ENCODE measurements around the gene ELMO1.
A peak's percentile ranks its signal among the peaks of the same experiment; 100 is the strongest.

Gene ELMO1

GRCh38 chr7:37116093-37116701 lies 332.5 kb downstream of the ELMO1 start:
- H2AFZ ChIP-seq (ENCODE audit: insufficient read depth, low read length, poor library complexity): no peak overlapping the region
- no peak overlapping the region for H2BK120ac ChIP-seq (ENCODE audit: insufficient read depth, low read length, poor library complexity)
- H3K4ac ChIP-seq (ENCODE audit: low read depth, low read length): no peak overlapping the region
- H4K91ac ChIP-seq (ENCODE audit: low read depth, low read length): no peak overlapping the region
- no peak overlapping the region for H3K14ac ChIP-seq (ENCODE audit: low read length)
- no peaks in the 10 kb centered on the region for H3K27me3 ChIP-seq (ENCODE audit: insufficient read depth, low read length)
- no peak for DNase-seq
- H3K79me2 ChIP-seq (ENCODE audit: control insufficient read depth, insufficient read depth, low read length, poor library complexity): no peaks in the 10 kb centered on the region
- no peak overlapping the region for H2AK5ac ChIP-seq (ENCODE audit: low read length)
- H3K79me1 ChIP-seq (ENCODE audit: low read length): no peaks in the 10 kb centered on the region
- H3K9ac ChIP-seq (ENCODE audit: low read length): no peak overlapping the region
- peaks cover 2% of the 10 kb centered on the region for H3K9me3 ChIP-seq (ENCODE audit: insufficient read depth, low read depth, low read length)
- H3K4me2 ChIP-seq (ENCODE audit: low read length): no peak overlapping the region
- peaks cover 0 to under 1% of the 10 kb centered on the region in 2 experiments for H3K4me1 ChIP-seq (ENCODE audit: control insufficient read depth in 1 of 2, insufficient read depth in 2 of 2, low read length in 2 of 2)
- no peak overlapping the region for H3K27ac ChIP-seq (ENCODE audit: low read depth, low read length)
- no peaks in the 10 kb centered on the region for H3K36me3 ChIP-seq (ENCODE audit: control insufficient read depth in 1 of 2, insufficient read depth in 2 of 2, low read length in 2 of 2)
- no peak overlapping the region for H4K8ac ChIP-seq (ENCODE audit: low read depth, low read length)
- H3K4me3 ChIP-seq (ENCODE audit: low read depth, low read length): no peak overlapping the region
- no peak overlapping the region for H3K23ac ChIP-seq (ENCODE audit: low read length)
- H4K12ac ChIP-seq (ENCODE audit: low read depth, low read length): no peak overlapping the region
- H2BK12ac ChIP-seq (ENCODE audit: low read length): no peak overlapping the region
- no CpG with 5 or more reads among the region's 1 CpG for WGBS (ENCODE audit: extremely low coverage, insufficient coverage, insufficient read length)
- H3K18ac ChIP-seq (ENCODE audit: low read length): no peak overlapping the region
- H2BK5ac ChIP-seq (ENCODE audit: low read depth, low read length, poor library complexity): no peak overlapping the region

- no peak overlapping the region for H3K27ac ChIP-seq (ENCODE audit: low read depth, low read length)
- H2BK5ac ChIP-seq (ENCODE audit: low read depth, low read length, poor library complexity): no peak overlapping the region
- no peak overlapping the region for H4K91ac ChIP-seq (ENCODE audit: low read depth, low read length)
- H3K18ac ChIP-seq (ENCODE audit: low read length): no peak overlapping the region
- no peak overlapping the region for H3K4me2 ChIP-seq (ENCODE audit: low read length)
- H2BK120ac ChIP-seq (ENCODE audit: insufficient read depth, low read length, poor library complexity): no peak overlapping the region
- no peak overlapping the region for H3K14ac ChIP-seq (ENCODE audit: low read length)
- no peak overlapping the region for H2AK5ac ChIP-seq (ENCODE audit: low read length)
- H4K12ac ChIP-seq (ENCODE audit: low read depth, low read length): no peak overlapping the region
- no peaks in the 10 kb centered on the region for H3K79me2 ChIP-seq (ENCODE audit: control insufficient read depth, insufficient read depth, low read length, poor library complexity)
- H2BK12ac ChIP-seq (ENCODE audit: low read length): no peak overlapping the region
- no peak overlapping the region for H3K9ac ChIP-seq (ENCODE audit: low read length)
- no peak overlapping the region for H4K8ac ChIP-seq (ENCODE audit: low read depth, low read length)
- H3K27me3 ChIP-seq (ENCODE audit: insufficient read depth, low read length): no peaks in the 10 kb centered on the region
- H3K9me3 ChIP-seq (ENCODE audit: insufficient read depth, low read depth, low read length): no peaks in the 10 kb centered on the region
- no peak overlapping the region for H3K23ac ChIP-seq (ENCODE audit: low read length)
- no peaks in the 10 kb centered on the region for H3K79me1 ChIP-seq (ENCODE audit: low read length)
- H3K4me1 ChIP-seq (ENCODE audit: control insufficient read depth in 1 of 2, insufficient read depth in 2 of 2, low read length in 2 of 2): peaks cover 4 to 6% of the 10 kb centered on the region in 2 experiments
- no peak overlapping the region for H3K4ac ChIP-seq (ENCODE audit: low read depth, low read length)
- no peak overlapping the region for H2AFZ ChIP-seq (ENCODE audit: insufficient read depth, low read length, poor library complexity)
- WGBS (ENCODE audit: extremely low coverage, insufficient coverage, insufficient read length): no CpG with 5 or more reads among the region's 6 CpGs
- no peaks in the 10 kb centered on the region for H3K36me3 ChIP-seq (ENCODE audit: control insufficient read depth in 1 of 2, insufficient read depth in 2 of 2, low read length in 2 of 2)
- peak in 1 of 2 donors; percentile 38 for DNase-seq
- no peak overlapping the region for H3K4me3 ChIP-seq (ENCODE audit: low read depth, low read length)
These were observed 334.9 kb downstream of the ELMO1 start for GRCh38 chr7:37113661-37114355.

GRCh38 chr7:37112876-37113275 lies 335.8 kb downstream of the ELMO1 start:
- Histone ChIP-seq H2AFZ (ENCODE audit: insufficient read depth, low read length, poor library complexity) (no peak overlapping the region), H3K4me1 (ENCODE audit: control insufficient read depth in 1 of 2, insufficient read depth in 2 of 2, low read length in 2 of 2) (peaks cover 4 to 6% of the 10 kb centered on the region in 2 experiments), H3K9me3 (ENCODE audit: insufficient read depth, low read depth, low read length) (no peaks in the 10 kb centered on the region), H3K27me3 (ENCODE audit: insufficient read depth, low read length) (no peaks in the 10 kb centered on the region), H3K14ac (ENCODE audit: low read length) (no peak overlapping the region), H2BK12ac (ENCODE audit: low read length) (no peak overlapping the region), H4K91ac (ENCODE audit: low read depth, low read length) (no peak overlapping the region), H4K8ac (ENCODE audit: low read depth, low read length) (no peak overlapping the region), H3K79me2 (ENCODE audit: control insufficient read depth, insufficient read depth, low read length, poor library complexity) (no peaks in the 10 kb centered on the region), H3K27ac (ENCODE audit: low read depth, low read length) (no peak overlapping the region), H4K12ac (ENCODE audit: low read depth, low read length) (no peak overlapping the region), H3K4me2 (ENCODE audit: low read length) (no peak overlapping the region), H3K9ac (ENCODE audit: low read length) (no peak overlapping the region), H3K18ac (ENCODE audit: low read length) (no peak overlapping the region), H2AK5ac (ENCODE audit: low read length) (no peak overlapping the region), H3K23ac (ENCODE audit: low read length) (no peak overlapping the region), H2BK5ac (ENCODE audit: low read depth, low read length, poor library complexity) (no peak overlapping the region), H3K79me1 (ENCODE audit: low read length) (no peaks in the 10 kb centered on the region), H3K4me3 (ENCODE audit: low read depth, low read length) (no peak overlapping the region), H3K4ac (ENCODE audit: low read depth, low read length) (no peak overlapping the region), H3K36me3 (ENCODE audit: control insufficient read depth in 1 of 2, insufficient read depth in 2 of 2, low read length in 2 of 2) (no peaks in the 10 kb centered on the region), H2BK120ac (ENCODE audit: insufficient read depth, low read length, poor library complexity) (no peak overlapping the region)
- no CpG with 5 or more reads among the region's 3 CpGs for WGBS (ENCODE audit: extremely low coverage, insufficient coverage, insufficient read length)
- no peak for DNase-seq

- Histone ChIP-seq H3K18ac (ENCODE audit: low read length) (no peak overlapping the region), H3K36me3 (ENCODE audit: control insufficient read depth in 1 of 2, insufficient read depth in 2 of 2, low read length in 2 of 2) (no peaks in the 10 kb centered on the region), H3K4me3 (ENCODE audit: low read depth, low read length) (no peak overlapping the region), H3K79me2 (ENCODE audit: control insufficient read depth, insufficient read depth, low read length, poor library complexity) (no peaks in the 10 kb centered on the region), H3K9me3 (ENCODE audit: insufficient read depth, low read depth, low read length) (no peaks in the 10 kb centered on the region), H3K14ac (ENCODE audit: low read length) (no peak overlapping the region), H3K79me1 (ENCODE audit: low read length) (no peaks in the 10 kb centered on the region), H2BK120ac (ENCODE audit: insufficient read depth, low read length, poor library complexity) (no peak overlapping the region), H4K8ac (ENCODE audit: low read depth, low read length) (no peak overlapping the region), H2BK12ac (ENCODE audit: low read length) (no peak overlapping the region), H3K4me1 (ENCODE audit: control insufficient read depth in 1 of 2, insufficient read depth in 2 of 2, low read length in 2 of 2) (peaks cover 4 to 6% of the 10 kb centered on the region in 2 experiments), H2AFZ (ENCODE audit: insufficient read depth, low read length, poor library complexity) (no peak overlapping the region), H4K91ac (ENCODE audit: low read depth, low read length) (no peak overlapping the region), H3K23ac (ENCODE audit: low read length) (no peak overlapping the region), H4K12ac (ENCODE audit: low read depth, low read length) (no peak overlapping the region), H3K9ac (ENCODE audit: low read length) (no peak overlapping the region), H2AK5ac (ENCODE audit: low read length) (no peak overlapping the region), H3K27me3 (ENCODE audit: insufficient read depth, low read length) (no peaks in the 10 kb centered on the region), H3K4me2 (ENCODE audit: low read length) (no peak overlapping the region), H2BK5ac (ENCODE audit: low read depth, low read length, poor library complexity) (no peak overlapping the region), H3K27ac (ENCODE audit: low read depth, low read length) (no peak overlapping the region), H3K4ac (ENCODE audit: low read depth, low read length) (no peak overlapping the region)
- DNase-seq: no peak
- WGBS (ENCODE audit: extremely low coverage, insufficient coverage, insufficient read length): no CpG with 5 or more reads among the region's 2 CpGs
These were observed 336.4 kb downstream of the ELMO1 start for GRCh38 chr7:37112218-37112617.

Measured in trophoblast cell (in vitro differentiated cells and primary cell).